IPS-18a (cell line): ENCODE measurements around the gene DDX1.
"Not testable (repeated sequence)": the region's sequence is repeated elsewhere in the genome, so short reads cannot be mapped to it uniquely, and the experiment has no call there.

Source experiments
- H3K27ac ChIP-seq: one replicate; pipeline ENCODE4 v1.5.1; 2013; ENCODE audit warnings: low read length
- H3K27me3 ChIP-seq: one replicate; pipeline ENCODE4 v1.6.1; 2013; ENCODE audit warnings: mild to moderate bottlenecking, low read length; ENCODE audit not compliant: control insufficient read depth, insufficient read depth
- H3K36me3 ChIP-seq: one replicate; pipeline ENCODE4 v1.6.1; 2013; ENCODE audit warnings: low read depth, low read length; ENCODE audit not compliant: control insufficient read depth
- H3K4me1 ChIP-seq: one replicate; pipeline ENCODE4 v1.6.1; 2013; ENCODE audit warnings: low read depth, low read length; ENCODE audit not compliant: control insufficient read depth
- H3K4me3 ChIP-seq: one replicate; pipeline ENCODE4 v1.5.1; 2013; ENCODE audit warnings: low read length
- H3K9ac ChIP-seq: one replicate; pipeline ENCODE4 v1.6.1; 2013; ENCODE audit warnings: mild to moderate bottlenecking, low read length, moderate library complexity
- H3K9me3 ChIP-seq: one replicate; pipeline ENCODE4 v1.6.1; 2013; ENCODE audit warnings: low read depth, low read length; ENCODE audit not compliant: control insufficient read depth

DDX1 gene

GRCh38 chr2:15673919-15674636 is 82.4 kb downstream of the DDX1 start:
- Histone ChIP-seq H3K9ac (no peak overlapping the region), H3K27ac (no peak overlapping the region), H3K36me3 (no peaks in the 10 kb centered on the region), H3K4me1 (no peaks in the 10 kb centered on the region), H3K9me3 (no peaks in the 10 kb centered on the region), H3K27me3 (no peaks in the 10 kb centered on the region), H3K4me3 (no peak overlapping the region)

- H3K27ac ChIP-seq: no peak overlapping the region
- no peak overlapping the region for H3K9ac ChIP-seq
These were observed 83.2 kb downstream of the DDX1 start for GRCh38 chr2:15674637-15675455.

GRCh38 chr2:15675456-15676195 is 84.0 kb downstream of the DDX1 start:
- Histone ChIP-seq H3K27me3 (no peaks in the 10 kb centered on the region), H3K4me1 (no peaks in the 10 kb centered on the region), H3K27ac (no peak overlapping the region), H3K4me3 (no peak overlapping the region), H3K36me3 (no peaks in the 10 kb centered on the region), H3K9me3 (no peaks in the 10 kb centered on the region), H3K9ac (no peak overlapping the region)

More at GRCh38 chr2:15674637-15675455, 83.2 kb downstream of the DDX1 start:
- Histone ChIP-seq H3K4me3 (no peak overlapping the region), H3K27me3 (no peaks in the 10 kb centered on the region), H3K36me3 (no peaks in the 10 kb centered on the region), H3K9me3 (no peaks in the 10 kb centered on the region), H3K4me1 (no peaks in the 10 kb centered on the region)

- Histone ChIP-seq H3K9ac (no peak overlapping the region), H3K4me1 (no peaks in the 10 kb centered on the region), H3K36me3 (no peaks in the 10 kb centered on the region), H3K27me3 (no peaks in the 10 kb centered on the region), H3K9me3 (no peaks in the 10 kb centered on the region), H3K4me3 (no peak overlapping the region), H3K27ac (no peak overlapping the region)
These were observed 85.6 kb downstream of the DDX1 start for GRCh38 chr2:15677141-15677843.

- H3K4me1 ChIP-seq: no peaks in the 10 kb centered on the region
- no peak overlapping the region for H3K9ac ChIP-seq
- H3K27me3 ChIP-seq: no peaks in the 10 kb centered on the region
- no peaks in the 10 kb centered on the region for H3K36me3 ChIP-seq
- H3K27ac ChIP-seq: no peak overlapping the region
- H3K9me3 ChIP-seq: no peaks in the 10 kb centered on the region
- H3K4me3 ChIP-seq: no peak overlapping the region
These were observed 86.7 kb downstream of the DDX1 start for GRCh38 chr2:15678346-15678745.

- H3K4me3 ChIP-seq: no peak overlapping the region
These were observed 87.2 kb downstream of the DDX1 start for GRCh38 chr2:15678909-15679308.

GRCh38 chr2:15679386-15679924 is 87.8 kb downstream of the DDX1 start:
- Histone ChIP-seq H3K27me3 (no peaks in the 10 kb centered on the region), H3K36me3 (no peaks in the 10 kb centered on the region), H3K9ac (no peak overlapping the region)

More at GRCh38 chr2:15678909-15679308, 87.2 kb downstream of the DDX1 start:
- H3K4me1 ChIP-seq: no peaks in the 10 kb centered on the region
- H3K9ac ChIP-seq: no peak overlapping the region
- no peaks in the 10 kb centered on the region for H3K9me3 ChIP-seq
- H3K27ac ChIP-seq: no peak overlapping the region
- H3K27me3 ChIP-seq: no peaks in the 10 kb centered on the region
- no peaks in the 10 kb centered on the region for H3K36me3 ChIP-seq

GRCh38 chr2:15680132-15680531 is 88.5 kb downstream of the DDX1 start:
- H3K27me3 ChIP-seq, H3K36me3 ChIP-seq, H3K4me3 ChIP-seq, H3K9me3 ChIP-seq, H3K4me1 ChIP-seq, H3K9ac ChIP-seq, H3K27ac ChIP-seq: not testable (repeated sequence)

More at GRCh38 chr2:15679386-15679924, 87.8 kb downstream of the DDX1 start:
- no peaks in the 10 kb centered on the region for H3K9me3 ChIP-seq
- no peak overlapping the region for H3K27ac ChIP-seq
- no peak overlapping the region for H3K4me3 ChIP-seq
- peaks cover 4% of the 10 kb centered on the region for H3K4me1 ChIP-seq
